ENCODE measurements around the gene GPC6.

GPC6 gene

GRCh38 chr13:93991569-93991968 is 765.0 kb downstream of the GPC6 start:
- DNase-seq: no peak
- Histone ChIP-seq H4K8ac (ENCODE audit: low read length) (no peak overlapping the region), H2AK5ac (ENCODE audit: low read length, severe bottlenecking) (no peak overlapping the region), H3K4me1 (ENCODE audit: control insufficient read depth, insufficient read depth, low read depth, low read length) (no peaks in the 10 kb centered on the region), H3K27ac (ENCODE audit: low read length, poor library complexity, severe bottlenecking) (no peak overlapping the region), H4K91ac (ENCODE audit: low read length) (no peak overlapping the region), H3K27me3 (ENCODE audit: control insufficient read depth in 1 of 2, insufficient read depth in 1 of 2, low read length in 2 of 2) (no peaks in the 10 kb centered on the region), H2BK12ac (ENCODE audit: low read length in 2 of 2) (no peak overlapping the region), H3K4ac (ENCODE audit: low read depth in 1 of 2, low read length in 2 of 2) (no peak overlapping the region), H2BK5ac (ENCODE audit: low read depth, low read length, poor library complexity, severe bottlenecking) (no peak overlapping the region), H2BK120ac (ENCODE audit: low read depth, low read length) (no peak overlapping the region), H3K79me1 (replicated peaks; ENCODE audit: low read length, poor library complexity, severe bottlenecking) (no peaks in the 10 kb centered on the region), H3K9me3 (ENCODE audit: control insufficient read depth, low read length) (no peaks in the 10 kb centered on the region), H3K4me2 (ENCODE audit: low read length, poor library complexity, severe bottlenecking) (no peak overlapping the region), H3K9ac (ENCODE audit: low read length) (no peak overlapping the region), H3K14ac (ENCODE audit: low read length in 2 of 2) (no peak overlapping the region), H3K23ac (ENCODE audit: low read length in 2 of 2) (no peak overlapping the region), H3K4me3 (ENCODE audit: insufficient read depth in 1 of 2, low read depth in 1 of 2, low read length in 2 of 2) (no peak overlapping the region), H3K18ac (ENCODE audit: low read depth in 1 of 2, low read length in 2 of 2) (no peak overlapping the region), H3K36me3 (ENCODE audit: control insufficient read depth in 1 of 2, insufficient read depth in 2 of 2, low read depth in 1 of 2, low read length in 2 of 2) (no peaks in the 10 kb centered on the region), H2AFZ (ENCODE audit: low read depth, low read length) (no peak overlapping the region), H2BK15ac (ENCODE audit: low read depth, poor library complexity, severe bottlenecking) (no peak overlapping the region)

- H3K9me3 ChIP-seq (ENCODE audit: control insufficient read depth, low read length): no peaks in the 10 kb centered on the region
- WGBS: no CpG with 5 or more reads among the region's 3 CpGs
Measured at GRCh38 chr13:93996481-93996880, 769.9 kb downstream of the GPC6 start.

GRCh38 chr13:94006296-94006695 is 779.7 kb downstream of the GPC6 start:
- H2BK15ac ChIP-seq (ENCODE audit: low read depth, poor library complexity, severe bottlenecking): no peak overlapping the region
- H2BK12ac ChIP-seq (ENCODE audit: low read length in 2 of 2): no peak overlapping the region
- H3K4me3 ChIP-seq (ENCODE audit: insufficient read depth in 1 of 2, low read depth in 1 of 2, low read length in 2 of 2): no peak overlapping the region
- H4K8ac ChIP-seq (ENCODE audit: low read length): no peak overlapping the region
- no peaks in the 10 kb centered on the region for H3K27me3 ChIP-seq (ENCODE audit: control insufficient read depth in 1 of 2, insufficient read depth in 1 of 2, low read length in 2 of 2)
- no peak overlapping the region for H3K14ac ChIP-seq (ENCODE audit: low read length in 2 of 2)
- no peak overlapping the region for H3K23ac ChIP-seq (ENCODE audit: low read length in 2 of 2)
- H2AFZ ChIP-seq (ENCODE audit: low read depth, low read length): no peak overlapping the region
- H2BK120ac ChIP-seq (ENCODE audit: low read depth, low read length): no peak overlapping the region
- no peak overlapping the region for H3K27ac ChIP-seq (ENCODE audit: low read length, poor library complexity, severe bottlenecking)
- H3K4me2 ChIP-seq (ENCODE audit: low read length, poor library complexity, severe bottlenecking): no peak overlapping the region
- H3K79me1 ChIP-seq (replicated peaks; ENCODE audit: low read length, poor library complexity, severe bottlenecking): no peaks in the 10 kb centered on the region
- no peak overlapping the region for H2BK5ac ChIP-seq (ENCODE audit: low read depth, low read length, poor library complexity, severe bottlenecking)
- no peak for DNase-seq
- no peak overlapping the region for H3K4ac ChIP-seq (ENCODE audit: low read depth in 1 of 2, low read length in 2 of 2)
- H3K36me3 ChIP-seq (ENCODE audit: control insufficient read depth in 1 of 2, insufficient read depth in 2 of 2, low read depth in 1 of 2, low read length in 2 of 2): no peaks in the 10 kb centered on the region
- no peaks in the 10 kb centered on the region for H3K4me1 ChIP-seq (ENCODE audit: control insufficient read depth, insufficient read depth, low read depth, low read length)
- H3K9ac ChIP-seq (ENCODE audit: low read length): no peak overlapping the region
- no peak overlapping the region for H2AK5ac ChIP-seq (ENCODE audit: low read length, severe bottlenecking)
- no peak overlapping the region for H4K91ac ChIP-seq (ENCODE audit: low read length)
- H3K18ac ChIP-seq (ENCODE audit: low read depth in 1 of 2, low read length in 2 of 2): no peak overlapping the region
- H3K9me3 ChIP-seq (ENCODE audit: control insufficient read depth, low read length): no peaks in the 10 kb centered on the region
- 87% methylated on average over 6 of the region's 6 CpGs for WGBS

More at GRCh38 chr13:93996481-93996880, 769.9 kb downstream of the GPC6 start:
- Histone ChIP-seq H2BK15ac (ENCODE audit: low read depth, poor library complexity, severe bottlenecking) (no peak overlapping the region), H3K4me3 (ENCODE audit: insufficient read depth in 1 of 2, low read depth in 1 of 2, low read length in 2 of 2) (no peak overlapping the region), H2BK12ac (ENCODE audit: low read length in 2 of 2) (no peak overlapping the region), H4K91ac (ENCODE audit: low read length) (no peak overlapping the region), H3K4ac (ENCODE audit: low read depth in 1 of 2, low read length in 2 of 2) (no peak overlapping the region), H4K8ac (ENCODE audit: low read length) (no peak overlapping the region), H3K9ac (ENCODE audit: low read length) (no peak overlapping the region), H2BK120ac (ENCODE audit: low read depth, low read length) (no peak overlapping the region), H2AFZ (ENCODE audit: low read depth, low read length) (no peak overlapping the region), H3K36me3 (ENCODE audit: control insufficient read depth in 1 of 2, insufficient read depth in 2 of 2, low read depth in 1 of 2, low read length in 2 of 2) (no peaks in the 10 kb centered on the region), H3K4me1 (ENCODE audit: control insufficient read depth, insufficient read depth, low read depth, low read length) (no peaks in the 10 kb centered on the region), H2AK5ac (ENCODE audit: low read length, severe bottlenecking) (no peak overlapping the region), H3K18ac (ENCODE audit: low read depth in 1 of 2, low read length in 2 of 2) (no peak overlapping the region), H3K79me1 (replicated peaks; ENCODE audit: low read length, poor library complexity, severe bottlenecking) (no peaks in the 10 kb centered on the region), H3K14ac (ENCODE audit: low read length in 2 of 2) (no peak overlapping the region), H3K27ac (ENCODE audit: low read length, poor library complexity, severe bottlenecking) (peak overlapping the region; percentile 65), H2BK5ac (ENCODE audit: low read depth, low read length, poor library complexity, severe bottlenecking) (no peak overlapping the region), H3K23ac (ENCODE audit: low read length in 2 of 2) (no peak overlapping the region), H3K27me3 (ENCODE audit: control insufficient read depth in 1 of 2, insufficient read depth in 1 of 2, low read length in 2 of 2) (no peaks in the 10 kb centered on the region), H3K4me2 (ENCODE audit: low read length, poor library complexity, severe bottlenecking) (no peak overlapping the region)
- no peak for DNase-seq

GRCh38 chr13:94007072-94007471 is 780.5 kb downstream of the GPC6 start:
- Histone ChIP-seq H2AK5ac (ENCODE audit: low read length, severe bottlenecking) (no peak overlapping the region), H3K36me3 (ENCODE audit: control insufficient read depth in 1 of 2, insufficient read depth in 2 of 2, low read depth in 1 of 2, low read length in 2 of 2) (no peaks in the 10 kb centered on the region), H2BK120ac (ENCODE audit: low read depth, low read length) (no peak overlapping the region), H3K14ac (ENCODE audit: low read length in 2 of 2) (no peak overlapping the region), H3K4me3 (ENCODE audit: insufficient read depth in 1 of 2, low read depth in 1 of 2, low read length in 2 of 2) (no peak overlapping the region), H3K9me3 (ENCODE audit: control insufficient read depth, low read length) (no peaks in the 10 kb centered on the region), H4K8ac (ENCODE audit: low read length) (no peak overlapping the region), H3K79me1 (replicated peaks; ENCODE audit: low read length, poor library complexity, severe bottlenecking) (no peaks in the 10 kb centered on the region), H3K18ac (ENCODE audit: low read depth in 1 of 2, low read length in 2 of 2) (no peak overlapping the region), H2BK15ac (ENCODE audit: low read depth, poor library complexity, severe bottlenecking) (no peak overlapping the region), H3K4me1 (ENCODE audit: control insufficient read depth, insufficient read depth, low read depth, low read length) (no peaks in the 10 kb centered on the region), H3K4me2 (ENCODE audit: low read length, poor library complexity, severe bottlenecking) (no peak overlapping the region), H2BK12ac (ENCODE audit: low read length in 2 of 2) (no peak overlapping the region), H2BK5ac (ENCODE audit: low read depth, low read length, poor library complexity, severe bottlenecking) (no peak overlapping the region), H2AFZ (ENCODE audit: low read depth, low read length) (no peak overlapping the region), H3K27ac (ENCODE audit: low read length, poor library complexity, severe bottlenecking) (no peak overlapping the region), H3K23ac (ENCODE audit: low read length in 2 of 2) (no peak overlapping the region), H3K27me3 (ENCODE audit: control insufficient read depth in 1 of 2, insufficient read depth in 1 of 2, low read length in 2 of 2) (no peaks in the 10 kb centered on the region), H3K4ac (ENCODE audit: low read depth in 1 of 2, low read length in 2 of 2) (no peak overlapping the region), H4K91ac (ENCODE audit: low read length) (no peak overlapping the region), H3K9ac (ENCODE audit: low read length) (no peak overlapping the region)
- whole genome bisulfite sequencing: 96% methylated on average over 5 of the region's 5 CpGs
- DNase-seq: no peak

Data from mesenchymal stem cell (in vitro differentiated cells and primary cell).